GM15510 (cell line): ENCODE data around the gene RGSL1.

Experiments
- POLR2A ChIP-seq: IDR thresholded peaks from 3 replicates; pipeline ENCODE4 v1.6.1; 2011; ENCODE audit warnings: borderline replicate concordance; ENCODE audit not compliant: insufficient read length; ENCODE audit errors: extremely low read depth

RGSL1 gene

DNA sequence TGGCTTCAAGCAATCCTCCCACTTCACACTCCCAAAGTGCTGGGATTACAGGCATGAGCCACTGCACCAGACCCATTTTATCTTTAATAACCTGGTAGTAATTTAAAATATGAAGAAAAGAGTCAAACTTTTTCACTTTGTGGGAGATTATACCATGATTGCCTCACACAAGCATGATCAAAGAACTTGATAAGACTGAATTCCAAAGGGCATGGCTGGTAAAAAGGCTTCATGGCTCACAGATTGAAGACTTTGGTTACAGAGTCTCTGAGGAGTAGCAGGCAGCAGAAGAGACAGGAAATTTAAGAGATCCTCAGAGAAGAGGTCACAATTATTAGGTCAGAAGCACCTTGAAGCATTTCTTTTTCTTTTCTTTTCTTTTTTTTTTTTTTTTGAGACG, 16.4 kb upstream of the RGSL1 start:
- no peak for TF ChIP-seq POLR2A

DNA sequence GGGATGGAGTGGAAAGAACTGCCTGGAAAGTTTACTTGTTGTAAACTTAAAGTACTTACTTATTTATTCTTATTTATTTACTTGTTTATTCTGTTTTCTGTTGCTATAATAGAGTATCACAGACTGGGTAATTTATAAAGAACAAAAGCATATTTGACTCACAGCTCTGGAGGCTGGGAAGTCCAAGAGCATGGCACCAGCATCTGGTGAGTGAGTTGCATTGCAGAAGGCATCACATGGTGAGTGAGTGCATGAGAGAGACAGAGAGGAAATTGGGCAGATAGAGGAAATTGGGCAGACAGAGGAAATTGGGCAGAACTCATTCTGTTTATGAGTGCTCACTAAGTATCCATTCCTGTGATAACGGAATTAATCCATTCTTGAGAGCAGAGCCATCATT, 11.6 kb upstream of the RGSL1 start:
- no peak for TF ChIP-seq POLR2A

GRCh38 chr1:182441719-182442118, 8.2 kb upstream of the RGSL1 start:
- TF ChIP-seq POLR2A = no peak

GRCh38 chr1:182442333-182442732, 7.6 kb upstream of the RGSL1 start:
- no peak for TF ChIP-seq POLR2A

DNA sequence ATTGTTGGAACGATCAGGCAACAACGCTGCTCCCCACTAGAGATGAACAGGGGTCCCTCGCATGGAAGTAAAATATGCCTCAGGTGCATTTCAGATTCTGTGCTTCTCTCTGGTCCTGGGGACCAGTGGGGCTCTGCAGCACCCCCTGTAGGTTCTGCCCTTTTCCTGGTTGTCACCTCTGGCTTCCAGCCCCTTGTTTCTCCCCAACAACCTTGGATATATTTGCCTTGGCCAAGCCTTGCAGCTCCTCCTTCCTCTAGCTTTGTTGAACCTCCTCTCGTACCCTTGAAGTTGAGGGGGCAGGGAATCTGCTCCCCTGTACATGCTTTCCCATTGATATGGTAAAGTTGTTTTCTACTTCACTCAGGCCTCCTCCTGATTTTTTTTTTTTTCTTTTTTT, 5.4 kb upstream of the RGSL1 start:
- no peak for TF ChIP-seq POLR2A

GRCh38 chr1:182446033-182446669, 3.8 kb upstream of the RGSL1 start:
- no peak for TF ChIP-seq POLR2A

DNA sequence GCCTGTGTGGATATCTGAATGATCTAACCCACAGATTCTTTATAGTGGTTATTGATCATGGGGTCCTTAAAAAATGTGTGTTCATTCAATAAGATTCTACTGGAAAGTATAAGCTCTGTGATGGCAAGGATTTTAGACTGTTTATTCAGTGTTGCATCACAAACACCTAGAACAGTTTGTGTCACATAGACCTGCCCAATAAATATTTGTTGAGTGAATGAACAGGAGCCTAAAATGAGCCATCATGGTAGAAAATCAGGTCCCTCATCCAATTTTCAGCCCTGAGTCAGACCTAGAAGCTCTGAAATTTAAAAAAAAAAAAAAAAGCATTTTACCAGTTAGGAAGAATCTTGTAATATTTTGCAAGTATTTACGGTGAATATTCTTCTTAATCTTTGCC, 2.3 kb upstream of the RGSL1 start:
- no peak for TF ChIP-seq POLR2A

DNA sequence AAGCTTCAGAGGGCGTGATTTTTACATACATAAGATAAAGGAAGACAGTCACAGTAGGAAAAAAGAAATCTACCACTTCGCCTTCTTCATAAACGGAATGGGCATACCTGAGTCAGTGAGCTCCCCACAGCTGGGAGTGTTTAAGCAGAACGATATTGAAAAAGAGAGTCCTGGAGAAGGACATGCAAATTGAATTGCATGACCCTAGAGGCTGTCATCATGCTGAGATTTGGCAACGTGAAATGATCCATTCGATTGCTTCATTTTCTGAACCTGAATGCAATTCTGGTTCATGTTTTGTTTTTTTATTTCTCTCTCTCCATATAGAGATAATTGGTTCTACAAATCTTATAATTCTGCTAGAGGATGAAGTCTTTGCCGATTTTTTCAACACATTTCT, 3.7 kb downstream of the RGSL1 start:
- no peak for TF ChIP-seq POLR2A

- no peak for TF ChIP-seq POLR2A
Observed at GRCh38 chr1:182457844-182458243, 7.9 kb downstream of the RGSL1 start.

- TF ChIP-seq POLR2A = no peak
Observed at GRCh38 chr1:182459949-182460348, 10.0 kb downstream of the RGSL1 start.

GRCh38 chr1:182460550-182460951, 10.6 kb downstream of the RGSL1 start:
- no peak for TF ChIP-seq POLR2A

DNA sequence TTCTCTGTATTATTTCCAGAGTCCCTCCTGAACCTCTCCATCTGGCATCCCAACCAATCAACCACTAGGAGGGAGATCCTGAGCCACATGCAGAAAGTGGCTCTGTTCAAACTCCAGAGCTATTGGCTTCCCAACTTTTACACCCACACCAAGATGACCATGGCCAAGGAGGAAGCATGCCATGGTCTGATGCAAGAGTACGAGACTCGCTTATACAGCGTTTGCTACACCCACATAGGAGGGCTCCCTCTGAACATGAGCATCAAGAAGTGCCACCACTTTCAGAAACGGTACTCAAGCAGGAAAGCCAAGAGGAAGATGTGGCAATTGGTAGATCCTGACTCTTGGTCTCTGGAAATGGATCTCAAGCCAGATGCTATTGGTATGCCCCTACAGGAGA, 23.6 kb downstream of the RGSL1 start:
- TF ChIP-seq POLR2A = no peak

GRCh38 chr1:182476625-182477024, 26.7 kb downstream of the RGSL1 start:
- no peak for TF ChIP-seq POLR2A

GRCh38 chr1:182478238-182478637, 28.3 kb downstream of the RGSL1 start:
- TF ChIP-seq POLR2A = no peak

DNA sequence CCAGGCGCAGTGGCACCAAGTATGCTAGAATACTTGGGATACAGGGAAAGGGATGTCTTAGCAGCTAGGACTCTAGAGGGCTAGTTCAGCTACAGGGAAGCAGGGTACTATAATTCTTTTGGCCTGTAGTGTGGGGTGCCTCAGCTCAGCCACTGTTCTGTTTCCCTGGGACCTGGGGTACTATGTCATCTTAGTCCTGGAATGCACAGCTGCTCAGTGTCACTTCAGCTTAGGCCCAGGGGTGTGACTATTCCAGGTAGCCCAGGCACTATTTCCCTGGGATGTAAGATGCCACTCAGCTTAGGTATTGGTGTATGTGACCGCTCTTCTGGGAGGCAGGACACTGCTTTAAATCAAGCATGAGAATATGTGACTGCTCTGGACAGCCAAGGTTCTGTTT, 34.1 kb downstream of the RGSL1 start:
- no peak for TF ChIP-seq POLR2A

DNA sequence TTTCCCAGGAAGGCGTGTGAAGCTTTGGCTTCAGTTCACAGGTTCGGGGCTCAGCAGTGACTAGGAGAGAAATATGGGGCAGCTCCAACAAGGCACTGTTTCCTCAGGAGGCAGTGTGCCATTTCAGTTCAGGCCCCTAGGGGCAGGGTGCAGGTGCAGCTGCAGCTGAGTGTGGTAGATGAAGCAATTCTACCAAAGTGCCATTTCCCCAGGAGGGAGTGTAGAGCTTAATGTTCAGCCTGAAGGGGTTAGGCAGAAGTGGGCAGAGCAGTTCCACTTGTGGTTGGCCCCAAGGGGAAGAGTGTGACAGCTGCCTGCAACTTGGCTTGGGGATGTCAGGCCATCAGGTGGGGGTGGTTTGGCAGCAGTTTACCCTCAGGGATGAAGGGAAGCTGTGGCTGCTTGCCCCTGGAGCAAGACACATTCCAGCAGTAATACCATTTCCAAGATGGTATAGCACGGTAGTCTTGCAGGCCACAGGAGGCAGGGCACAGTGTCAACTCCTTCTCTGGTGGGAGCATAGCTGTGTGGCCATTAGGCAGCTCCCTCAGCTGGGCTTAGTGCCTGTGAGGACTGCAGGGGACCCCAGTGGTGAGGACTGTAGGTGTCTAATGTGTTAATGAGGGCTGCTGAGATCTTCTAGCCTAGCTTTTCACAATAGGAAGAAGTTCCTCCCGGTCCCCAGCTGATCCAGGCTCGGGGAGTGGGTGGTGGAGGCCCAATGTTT, 34.7 kb downstream of the RGSL1 start:
- TF ChIP-seq POLR2A = no peak
